GM19463 (cell line): Measurements from ENCODE around the gene TET2.

Experiments used
- ATAC-seq: cut with Tn5 transposase; IDR thresholded peaks from one replicate; pipeline ENCODE4 v1.9.1; 2021; ENCODE audit warnings: mild to moderate bottlenecking, moderate library complexity; ENCODE audit not compliant: unreplicated experiment

TET2 gene

DNA sequence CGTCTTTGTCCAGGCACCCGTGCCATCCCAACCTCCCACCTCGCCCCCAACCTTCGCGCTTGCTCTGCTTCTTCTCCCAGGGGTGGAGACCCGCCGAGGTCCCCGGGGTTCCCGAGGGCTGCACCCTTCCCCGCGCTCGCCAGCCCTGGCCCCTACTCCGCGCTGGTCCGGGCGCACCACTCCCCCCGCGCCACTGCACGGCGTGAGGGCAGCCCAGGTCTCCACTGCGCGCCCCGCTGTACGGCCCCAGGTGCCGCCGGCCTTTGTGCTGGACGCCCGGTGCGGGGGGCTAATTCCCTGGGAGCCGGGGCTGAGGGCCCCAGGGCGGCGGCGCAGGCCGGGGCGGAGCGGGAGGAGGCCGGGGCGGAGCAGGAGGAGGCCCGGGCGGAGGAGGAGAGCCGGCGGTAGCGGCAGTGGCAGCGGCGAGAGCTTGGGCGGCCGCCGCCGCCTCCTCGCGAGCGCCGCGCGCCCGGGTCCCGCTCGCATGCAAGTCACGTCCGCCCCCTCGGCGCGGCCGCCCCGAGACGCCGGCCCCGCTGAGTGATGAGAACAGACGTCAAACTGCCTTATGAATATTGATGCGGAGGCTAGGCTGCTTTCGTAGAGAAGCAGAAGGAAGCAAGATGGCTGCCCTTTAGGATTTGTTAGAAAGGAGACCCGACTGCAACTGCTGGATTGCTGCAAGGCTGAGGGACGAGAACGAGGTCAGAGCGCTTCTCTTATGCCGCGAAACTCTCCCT, at the start of gene TET2:
Gene TET2, plus strand, starts transcription at position 601 of the 740 bp plus-strand sequence. CDS start 87,067 bp downstream, outside the sequence.
- peak; percentile 82 for ATAC-seq

DNA sequence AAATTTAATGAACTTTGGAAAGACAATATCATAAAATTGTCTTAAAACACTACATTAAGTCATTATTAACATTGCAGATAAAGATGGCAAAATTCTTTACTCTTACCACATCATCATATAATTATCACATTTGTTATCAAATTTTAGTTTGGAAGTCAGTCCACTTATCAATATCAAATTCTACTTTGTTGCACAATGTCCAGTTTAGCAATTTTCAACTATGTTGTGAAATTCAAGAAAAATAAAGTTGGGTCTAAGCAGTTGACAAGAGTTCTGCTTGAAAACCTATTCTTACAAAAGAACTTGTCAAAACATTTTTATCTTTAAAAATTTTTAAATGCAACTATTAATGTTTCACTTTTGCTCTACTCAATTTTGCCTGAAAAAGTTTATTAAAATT, 44.7 kb upstream of the TET2 start:
- no peak for ATAC-seq

DNA sequence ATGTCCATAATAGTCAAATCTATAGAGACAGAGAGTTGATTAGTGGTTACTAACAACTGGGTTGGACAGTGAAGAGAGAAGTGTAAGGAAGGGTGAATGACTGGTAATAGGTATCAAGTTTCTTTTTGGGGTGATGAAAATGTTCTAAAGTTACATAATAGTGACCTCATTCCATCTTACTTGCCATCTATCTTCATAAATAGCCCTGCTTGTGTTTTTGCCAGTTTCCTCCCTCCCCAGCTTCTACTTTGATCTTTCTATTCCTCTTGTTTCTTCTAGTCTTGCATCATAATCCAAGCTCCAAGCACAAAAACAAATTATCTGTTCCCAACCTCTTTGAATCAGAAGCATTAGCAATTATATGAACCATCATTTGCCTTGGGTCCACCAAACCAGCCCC, 40.2 kb upstream of the TET2 start:
- ATAC-seq, result no peak

DNA sequence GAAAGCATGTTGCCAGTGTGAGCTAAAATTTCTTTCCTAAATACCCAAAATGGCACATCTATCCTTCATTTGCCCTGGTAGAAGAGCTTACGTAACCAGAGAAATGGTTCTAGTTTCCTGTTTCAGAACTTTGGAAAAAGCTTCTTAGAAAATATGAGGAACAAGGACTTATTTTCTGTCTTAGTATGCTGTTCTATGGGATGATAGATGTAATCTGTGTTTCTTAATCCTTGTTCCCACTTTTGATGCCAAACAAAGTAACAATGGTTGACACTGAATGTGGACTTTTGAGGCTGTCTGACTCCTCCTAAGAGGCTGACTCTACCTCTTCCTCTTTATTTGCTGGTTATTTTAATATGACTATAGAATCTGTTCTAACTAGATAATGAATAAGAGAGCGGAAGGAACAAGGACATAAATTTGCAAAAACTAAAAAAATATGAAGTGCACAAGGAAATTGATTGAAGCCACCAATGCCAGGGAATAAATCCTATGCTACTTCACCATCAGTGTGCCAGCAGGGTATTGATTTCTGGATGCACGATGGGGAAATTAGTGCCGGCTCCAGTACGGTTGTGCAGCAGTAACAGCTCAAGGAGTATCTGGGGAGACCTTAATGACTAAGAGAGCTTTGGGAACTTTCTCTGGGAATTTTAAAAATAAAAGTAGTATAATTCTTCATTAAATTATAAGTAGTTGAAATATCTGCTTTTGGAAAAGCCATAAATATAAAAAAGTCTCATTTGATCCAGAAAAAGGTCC, 39.4 kb upstream of the TET2 start:
- no peak for ATAC-seq

DNA sequence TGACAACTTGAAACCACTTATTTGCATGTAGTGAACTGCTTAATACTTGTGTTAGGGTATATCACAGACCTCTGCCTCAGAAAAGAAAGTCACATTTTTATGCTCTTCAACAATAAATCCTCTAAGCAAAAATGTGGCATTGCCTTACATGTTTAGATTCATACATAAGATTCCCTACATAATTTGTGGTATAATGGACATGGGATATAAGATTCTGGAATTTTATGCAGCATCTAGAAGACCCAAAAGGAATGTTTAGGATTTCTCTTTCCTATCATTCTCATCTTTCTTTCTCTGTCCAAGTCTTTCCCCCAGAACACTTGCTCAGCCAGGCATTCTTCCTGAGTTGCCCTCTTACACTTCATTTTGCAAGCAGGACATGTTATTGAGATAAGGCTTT, 37.7 kb upstream of the TET2 start:
- ATAC-seq, result no peak

DNA sequence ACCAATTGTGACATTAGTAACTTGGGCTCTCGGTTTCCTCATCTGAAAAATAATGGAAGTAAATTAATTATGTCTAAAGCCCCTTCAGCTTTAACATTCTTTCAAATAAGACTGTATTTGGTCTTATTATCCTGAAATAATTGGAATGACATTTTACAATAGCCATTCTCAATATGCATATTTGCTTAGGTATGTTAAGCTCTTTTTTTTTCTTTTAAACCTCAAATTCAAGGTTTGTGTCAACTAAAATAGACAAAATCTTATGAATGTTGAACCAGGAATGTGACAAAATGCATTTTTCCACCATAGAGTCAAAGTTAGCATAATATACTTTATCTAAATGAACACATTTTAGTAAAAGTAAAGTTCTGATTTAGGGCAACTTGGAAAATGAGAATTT, 34.4 kb upstream of the TET2 start:
- no peak for ATAC-seq

DNA sequence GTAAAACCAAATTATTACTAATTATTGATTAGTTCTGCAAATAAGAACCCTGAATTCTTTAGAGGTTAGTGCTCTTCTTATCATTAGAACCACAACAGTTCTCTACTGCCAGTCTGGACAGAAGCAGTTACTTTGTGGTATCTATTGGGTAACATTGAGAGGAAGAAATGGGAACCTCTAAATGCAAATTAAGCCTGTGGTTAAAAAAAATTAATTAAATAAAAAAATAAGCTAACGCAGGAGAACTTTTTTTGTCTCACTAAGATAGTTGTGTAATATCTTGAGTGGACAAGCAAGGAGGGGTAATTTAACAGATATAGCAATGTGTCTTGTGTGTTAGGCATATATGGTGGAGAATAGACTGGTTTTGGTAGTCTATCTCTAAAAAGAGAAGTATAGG, 32.9 kb upstream of the TET2 start:
- no peak for ATAC-seq

DNA sequence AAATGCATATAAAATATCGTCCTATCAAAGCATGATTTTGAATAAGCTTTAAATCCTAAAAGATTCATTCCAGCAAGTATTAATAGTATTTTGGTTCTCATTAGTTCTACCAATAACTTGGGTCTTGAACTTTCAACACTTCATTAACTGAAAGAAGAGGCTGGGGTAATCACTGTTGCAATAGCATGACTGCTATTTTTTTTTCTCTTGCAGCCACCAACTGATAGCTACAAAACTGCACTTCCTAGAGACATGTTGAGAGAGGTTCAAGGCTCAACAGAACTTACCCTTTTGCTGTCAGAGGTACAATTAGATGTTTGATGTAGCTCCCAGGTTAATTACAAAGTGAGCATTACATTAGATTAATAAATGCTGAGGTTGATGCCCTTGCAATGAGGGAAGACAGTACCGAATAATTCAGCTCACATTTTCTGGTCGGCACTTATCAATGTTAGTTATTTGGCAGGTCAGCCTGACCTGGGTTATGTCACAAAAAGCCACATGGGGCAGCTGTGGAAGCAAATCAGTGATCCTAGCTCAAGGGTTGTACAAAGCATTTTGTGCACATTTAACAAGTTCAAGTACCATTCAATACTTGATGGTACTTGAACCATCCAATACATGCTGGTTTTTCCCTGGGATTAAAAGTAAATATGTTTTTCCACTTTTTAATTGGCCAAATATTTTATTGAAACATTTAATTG, 29.9 kb upstream of the TET2 start:
- ATAC-seq, result no peak

DNA sequence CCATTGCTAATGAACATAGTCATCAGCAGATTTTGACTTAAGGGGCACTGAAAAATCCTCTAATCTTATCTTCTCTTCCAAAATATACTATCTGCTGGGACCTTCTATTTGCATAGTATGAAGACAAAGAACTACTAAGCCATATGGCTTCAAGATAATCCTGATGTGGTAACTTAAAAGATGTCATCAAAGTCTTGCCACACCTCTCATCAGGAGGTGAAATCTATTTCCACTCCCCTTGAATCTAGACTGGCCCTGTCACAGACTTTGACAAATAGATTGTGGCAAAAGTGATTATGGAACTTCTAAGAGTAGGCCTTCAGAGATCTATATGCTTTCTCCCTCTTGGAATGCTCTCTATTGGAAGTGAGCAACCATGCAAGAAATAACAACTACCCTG, 27.3 kb upstream of the TET2 start:
- ATAC-seq, result no peak

DNA sequence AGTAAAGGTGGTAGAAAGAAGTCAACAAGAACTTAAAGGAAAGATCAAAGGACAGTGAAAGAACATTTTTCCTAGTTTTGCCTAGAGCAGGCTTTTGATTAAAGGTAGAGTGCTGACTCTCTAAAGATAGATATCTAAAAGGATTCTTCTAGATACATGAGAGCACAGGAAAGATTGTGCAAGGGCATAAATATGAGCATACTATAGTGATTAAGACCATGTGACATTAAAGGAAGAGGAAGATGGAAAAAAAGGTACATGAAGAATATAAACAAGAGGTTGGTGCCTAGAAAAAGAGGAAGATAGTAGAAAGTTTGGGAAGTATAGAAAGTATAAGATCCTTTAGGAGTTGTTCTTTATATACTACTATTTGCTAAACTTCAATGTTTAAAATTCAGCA, 26.1 kb upstream of the TET2 start:
- ATAC-seq, result no peak

DNA sequence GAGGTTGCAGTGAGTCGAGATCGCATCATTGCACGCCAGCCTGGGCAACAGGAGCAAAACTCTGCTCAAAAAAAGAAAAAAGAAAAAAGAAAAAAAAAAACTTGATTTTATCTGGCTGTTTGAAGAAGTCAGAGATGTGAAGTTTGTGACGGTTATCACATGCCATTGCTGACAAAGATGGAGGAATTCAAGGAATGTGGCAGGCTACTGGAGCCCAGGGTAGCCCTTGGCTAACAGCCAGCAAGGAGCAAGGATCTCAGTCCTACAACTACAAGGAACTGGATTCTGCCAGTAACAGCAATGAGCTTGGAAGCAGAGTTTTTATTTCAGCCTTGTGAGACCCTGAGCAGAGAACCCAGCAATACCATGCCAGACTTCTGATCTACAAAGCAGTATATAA, 24.3 kb upstream of the TET2 start:
- ATAC-seq, result no peak

DNA sequence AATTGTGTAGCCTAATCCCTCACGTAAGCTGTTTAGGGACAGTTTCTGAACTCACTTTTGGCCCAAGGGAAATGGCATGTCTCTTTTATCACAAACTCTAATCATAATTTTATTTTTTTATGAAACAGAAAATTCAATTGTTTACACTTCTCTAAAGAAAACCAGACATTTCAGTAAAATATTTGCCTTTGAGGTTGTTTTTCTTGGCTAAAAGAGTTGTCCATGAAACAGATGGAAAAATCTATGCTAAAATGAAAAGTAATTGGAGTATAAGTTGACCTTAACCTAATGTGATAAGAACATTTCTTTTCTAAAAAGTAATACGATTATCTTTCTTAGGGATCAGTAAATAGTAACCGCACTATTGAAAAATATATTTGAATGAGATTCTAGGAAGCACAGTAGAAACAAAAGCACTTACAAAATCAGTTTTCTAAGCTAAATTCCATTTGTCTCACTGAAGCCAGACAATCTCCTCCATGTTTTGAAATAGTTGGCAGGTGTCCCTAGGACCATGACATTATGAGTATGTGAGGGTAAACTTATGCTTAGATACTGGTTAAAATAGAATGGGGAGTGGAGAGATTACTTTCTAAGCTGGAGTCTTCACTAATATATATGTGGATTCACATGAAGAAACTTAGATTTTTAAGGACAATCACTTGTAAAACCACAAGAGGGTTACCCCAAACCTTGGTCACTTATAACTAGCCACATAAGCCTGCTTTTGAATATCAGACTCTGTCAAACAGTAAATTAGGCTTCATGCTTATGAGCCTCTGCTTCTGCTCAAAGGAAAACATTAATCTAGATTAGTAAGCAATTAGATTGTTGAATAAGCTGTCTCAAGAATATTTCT, 20.1 kb upstream of the TET2 start:
- no peak for ATAC-seq

DNA sequence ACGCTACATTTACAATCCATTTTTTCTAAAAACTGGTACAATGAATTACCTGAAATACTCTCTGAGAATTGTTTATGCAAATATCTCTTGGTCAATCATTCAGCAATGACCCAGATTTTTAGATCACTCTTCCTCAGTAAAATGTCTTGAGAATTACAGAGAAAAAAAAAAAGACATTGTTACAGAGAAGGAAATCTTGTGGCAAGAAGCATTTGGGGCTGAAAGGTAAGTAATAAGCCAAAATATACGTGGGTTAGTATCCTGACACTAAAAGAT, 19.6 kb upstream of the TET2 start:
- ATAC-seq, result no peak

DNA sequence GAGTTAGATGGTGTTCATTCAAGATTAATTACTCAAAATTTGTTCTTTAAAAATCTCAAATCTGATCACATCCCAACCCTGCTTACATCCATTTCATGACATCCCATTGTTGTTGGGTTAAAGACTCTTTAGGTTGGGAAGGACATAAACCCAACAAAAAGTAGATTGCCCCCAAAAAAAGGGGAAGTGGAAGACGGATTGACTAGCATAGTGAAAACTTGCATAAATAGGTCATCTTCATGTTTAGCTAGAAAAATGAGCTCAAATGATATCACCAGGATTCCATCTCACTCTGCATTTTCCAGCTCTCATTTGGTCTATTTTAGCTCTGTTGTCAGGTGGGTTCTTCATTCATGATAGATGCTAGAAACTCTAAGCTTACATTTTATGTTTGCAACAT, 18.5 kb upstream of the TET2 start:
- ATAC-seq, result peak; percentile 48

DNA sequence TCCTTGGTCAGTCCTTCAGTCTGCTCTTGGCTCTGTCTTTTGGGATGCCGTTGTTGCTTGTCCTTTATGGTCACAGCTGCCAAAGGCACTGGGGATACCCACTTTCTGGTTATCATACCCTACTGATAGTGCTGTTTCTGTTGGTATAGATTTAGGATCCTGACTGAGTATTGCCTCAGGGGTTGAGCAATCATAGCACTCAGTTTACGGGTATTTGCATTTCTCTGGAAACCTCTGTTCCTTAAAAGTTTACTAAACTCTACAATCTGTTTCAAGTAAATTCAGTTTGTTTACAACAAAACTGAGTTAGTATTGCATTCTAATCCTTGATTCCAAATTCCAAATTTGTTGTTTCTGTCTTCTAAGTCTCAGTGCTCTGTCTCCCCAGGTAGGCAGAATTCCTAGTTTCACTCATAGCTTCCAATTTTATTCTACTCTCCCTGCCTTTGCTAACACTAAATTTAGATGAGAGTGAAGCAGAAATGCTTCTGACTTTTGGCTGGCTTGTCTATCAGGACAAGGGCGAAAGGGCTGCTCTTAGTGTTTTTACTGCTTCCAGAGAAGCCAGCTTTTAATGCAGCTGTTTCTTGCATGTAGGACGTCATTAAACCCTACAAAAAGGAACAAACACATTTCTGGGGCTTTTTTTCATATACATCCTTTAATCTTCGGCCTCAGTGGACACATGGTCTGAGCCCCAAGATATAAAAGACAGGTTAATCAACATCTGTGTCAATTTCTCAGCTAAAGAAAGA, 17.2 kb upstream of the TET2 start:
- no peak for ATAC-seq

DNA sequence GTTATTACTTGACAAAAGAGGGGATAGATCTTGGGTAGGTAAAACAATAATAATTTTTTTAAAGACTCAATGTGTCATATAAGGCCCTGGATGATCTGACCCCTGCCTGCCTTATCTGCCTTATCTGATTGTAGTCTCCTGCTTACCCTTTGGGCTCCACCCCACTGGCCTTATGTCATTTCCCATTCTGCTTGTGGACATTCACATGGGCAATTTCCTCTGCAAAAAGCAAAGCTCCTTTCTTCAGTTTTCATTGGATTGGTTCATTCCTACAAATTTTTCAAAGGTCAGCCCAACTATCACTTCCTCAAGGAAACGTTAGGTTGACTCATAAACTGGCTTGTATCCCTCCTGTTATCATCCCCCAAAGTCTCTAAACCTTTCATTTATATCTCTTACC, 15.7 kb upstream of the TET2 start:
- no peak for ATAC-seq

DNA sequence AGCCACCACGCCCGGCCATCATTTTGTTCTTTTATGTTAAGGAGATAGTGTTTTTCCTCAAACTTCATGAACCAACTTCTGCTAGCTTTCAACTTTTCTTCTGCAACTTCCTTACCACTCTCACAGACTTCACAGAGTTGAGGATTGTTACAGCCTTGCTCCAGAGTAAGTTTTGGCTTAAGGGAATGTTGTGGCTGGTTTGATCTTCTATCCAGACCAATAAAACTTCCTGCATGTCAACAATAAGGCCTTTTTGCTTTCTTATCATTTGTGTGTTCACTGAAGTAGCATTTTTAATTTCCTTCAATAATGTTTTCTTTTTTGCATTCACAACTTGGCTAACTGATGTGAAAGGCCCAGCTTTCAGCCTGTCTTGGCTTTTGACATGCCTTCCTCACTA, 12.7 kb upstream of the TET2 start:
- no peak for ATAC-seq

DNA sequence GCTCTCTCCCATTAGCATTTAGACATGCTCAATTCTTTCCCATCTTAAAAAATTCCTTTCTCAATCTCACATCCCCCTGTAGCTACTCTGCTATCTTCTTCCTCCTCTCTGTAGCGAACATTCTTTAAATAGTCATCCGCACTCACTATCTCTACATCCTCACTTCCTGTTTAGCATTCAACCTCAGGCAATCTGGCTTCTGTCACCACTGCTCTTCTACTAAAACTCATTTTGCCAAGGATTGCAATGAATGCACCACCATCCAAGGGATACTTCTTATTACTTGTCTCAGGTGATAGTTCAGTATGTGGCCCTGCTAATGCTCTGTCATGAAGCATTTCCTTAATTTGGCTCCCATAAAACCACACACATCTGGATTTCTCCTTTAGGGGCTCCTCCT, 10.9 kb upstream of the TET2 start:
- no peak for ATAC-seq

DNA sequence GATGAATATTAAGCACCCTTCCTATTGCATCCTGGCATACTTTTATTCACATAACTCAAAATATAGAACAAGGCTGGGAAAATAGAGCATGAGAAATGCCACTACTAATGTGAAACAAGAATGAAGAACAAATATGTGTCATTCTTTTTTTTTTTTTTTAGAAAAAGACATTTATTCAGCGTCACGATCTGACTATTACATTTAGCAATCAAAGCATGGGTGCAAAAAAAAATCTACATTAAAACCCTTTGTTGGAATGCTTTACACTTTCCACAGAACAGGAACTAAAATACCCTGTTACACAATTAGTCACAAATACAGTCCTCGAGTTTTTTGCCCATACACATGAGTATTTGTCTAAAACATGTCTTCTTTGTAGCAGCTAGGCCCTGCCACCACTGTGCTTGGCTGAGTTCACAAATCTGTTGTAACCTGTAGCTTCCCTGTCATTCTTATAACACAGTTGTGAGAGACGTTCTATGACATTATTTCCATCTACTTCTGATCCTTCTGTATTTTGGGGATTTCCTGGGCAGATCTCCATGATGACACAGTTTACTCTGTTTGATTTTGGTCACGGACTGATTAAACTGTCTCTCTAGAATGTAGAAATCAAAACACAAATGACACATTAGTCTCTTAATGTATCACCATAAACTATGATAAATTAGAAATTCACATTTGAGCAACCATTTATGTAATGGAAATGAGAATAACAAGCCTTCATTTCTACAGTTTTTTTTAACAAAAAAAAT, 9.4 kb upstream of the TET2 start:
- ATAC-seq, result no peak

DNA sequence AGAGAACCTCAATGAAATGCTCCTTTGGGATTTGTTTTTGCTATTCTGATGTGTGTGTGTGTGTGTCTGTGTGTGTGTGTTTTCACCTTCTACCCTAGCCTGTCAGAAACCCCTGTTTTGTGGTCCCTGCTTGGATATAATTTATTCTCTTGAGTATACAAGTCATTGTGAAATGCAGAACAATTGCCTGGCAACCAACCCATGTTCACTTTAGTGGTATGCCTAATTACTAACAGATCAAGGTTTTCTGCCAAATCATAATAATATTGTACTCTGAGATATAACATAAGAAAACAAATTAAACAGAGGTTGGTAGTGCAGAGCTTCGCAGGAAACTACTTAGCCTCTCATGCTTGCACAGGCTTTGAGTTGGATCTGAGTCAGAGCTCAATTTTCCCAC, 7.0 kb upstream of the TET2 start:
- ATAC-seq, result no peak
